Neuronal stem cell (in vitro differentiated cells): ENCODE measurements around the gene HEATR9.

Source experiments
- DNase-seq: peaks from one replicate; pipeline ENCODE4 v3.0.0-alpha.2; 2013; ENCODE audit warnings: low spot score
- H2AFZ ChIP-seq: one replicate; pipeline ENCODE4 v1.6.1; 2013; ENCODE audit warnings: mild to moderate bottlenecking, low read length, inconsistent platforms
- H2AK5ac ChIP-seq: 2 replicates; pipeline ENCODE4 v1.6.1; 2013; ENCODE audit warnings: low read depth, mild to moderate bottlenecking, inconsistent platforms, low read length, moderate library complexity, mixed read lengths
- H2BK120ac ChIP-seq: 2 replicates; pipeline ENCODE4 v1.6.1; 2013; ENCODE audit warnings: low read depth, mild to moderate bottlenecking, inconsistent platforms, low read length, moderate library complexity, mixed read lengths
- H2BK12ac ChIP-seq: one replicate; pipeline ENCODE4 v1.6.1; 2013; ENCODE audit warnings: low read length, inconsistent platforms
- H2BK15ac ChIP-seq: 2 replicates; pipeline ENCODE4 v1.6.1; 2013; ENCODE audit warnings: mild to moderate bottlenecking, low read length, inconsistent platforms, mixed read lengths
- H2BK5ac ChIP-seq: one replicate; pipeline ENCODE4 v1.6.1; 2013; ENCODE audit warnings: inconsistent platforms, mild to moderate bottlenecking, low read length, moderate library complexity
- H3K14ac ChIP-seq: one replicate; pipeline ENCODE4 v1.6.1; 2013; ENCODE audit warnings: low read length, inconsistent platforms
- H3K18ac ChIP-seq: 2 replicates; pipeline ENCODE4 v1.6.1; 2013; ENCODE audit warnings: low read length, inconsistent platforms
- H3K23ac ChIP-seq: 2 replicates; pipeline ENCODE4 v1.6.1; 2013; ENCODE audit warnings: low read depth, mild to moderate bottlenecking, mixed read lengths, low read length, inconsistent platforms; ENCODE audit not compliant: poor library complexity
- H3K27ac ChIP-seq: replicated peaks from 3 replicates; pipeline ENCODE4 v1.5.1; 2013; ENCODE audit warnings: low read length, inconsistent platforms
- H3K27me3 ChIP-seq, 3 experiments: 2 replicates each; pipeline ENCODE4 v1.6.1; 2013; ENCODE audit warnings: low read length in 3 of 3, mild to moderate bottlenecking in 2 of 3, inconsistent platforms in 1 of 3, low read depth in 1 of 3, mixed read lengths in 1 of 3, moderate library complexity in 1 of 3; ENCODE audit not compliant: control insufficient read depth in 3 of 3, insufficient read depth in 3 of 3
- H3K36me3 ChIP-seq, 2 donors: replicated peaks in 1 of 2; 2 replicates each; pipeline ENCODE4 v1.6.1; 2013; ENCODE audit warnings: low read length in 2 of 2; ENCODE audit not compliant: control insufficient read depth in 2 of 2, insufficient read depth in 2 of 2
- H3K4ac ChIP-seq: 2 replicates; pipeline ENCODE4 v1.6.1; 2013; ENCODE audit warnings: inconsistent platforms, mild to moderate bottlenecking, low read length, moderate library complexity
- H3K4me1 ChIP-seq, 2 donors: 1 replicate in 1 of 2; 2 replicates in 1 of 2; pipeline ENCODE4 v1.6.1; 2013; ENCODE audit warnings: low read length in 2 of 2, low read depth in 1 of 2; ENCODE audit not compliant: control insufficient read depth in 2 of 2, insufficient read depth in 1 of 2
- H3K4me2 ChIP-seq: one replicate; pipeline ENCODE4 v1.6.1; 2013; ENCODE audit warnings: mild to moderate bottlenecking, low read length, inconsistent platforms; ENCODE audit not compliant: insufficient read depth, poor library complexity, severe bottlenecking
- H3K4me3 ChIP-seq, 2 donors: 2 replicates each; pipeline ENCODE4 v1.5.1; 2013; ENCODE audit warnings: low read length in 2 of 2, mild to moderate bottlenecking in 2 of 2, inconsistent platforms in 1 of 2, moderate library complexity in 1 of 2
- H3K79me1 ChIP-seq: one replicate; pipeline ENCODE4 v1.6.1; 2013; ENCODE audit warnings: low read depth, mild to moderate bottlenecking, inconsistent platforms, low read length, moderate library complexity
- H3K9ac ChIP-seq: one replicate; pipeline ENCODE4 v1.6.1; 2013; ENCODE audit warnings: mild to moderate bottlenecking, low read depth, low read length, inconsistent platforms; ENCODE audit not compliant: poor library complexity
- H3K9me3 ChIP-seq, 2 donors: replicated peaks in 1 of 2; 2 replicates each; pipeline versions ENCODE3 to v1.6.1; 2013; ENCODE audit warnings: low read length in 2 of 2, mild to moderate bottlenecking in 2 of 2, inconsistent platforms in 1 of 2, low read depth in 1 of 2, mixed read lengths in 1 of 2, moderate library complexity in 1 of 2; ENCODE audit not compliant: control insufficient read depth in 2 of 2, insufficient read depth in 1 of 2
- H4K8ac ChIP-seq: one replicate; pipeline ENCODE4 v1.6.1; 2013; ENCODE audit warnings: low read depth, mild to moderate bottlenecking, inconsistent platforms, low read length, moderate library complexity
- H4K91ac ChIP-seq: one replicate; pipeline ENCODE4 v1.6.1; 2013; ENCODE audit warnings: low read length, low read depth, mild to moderate bottlenecking, inconsistent platforms; ENCODE audit not compliant: poor library complexity
- WGBS, 2 donors: extraction: QIAGEN DNeasy Blood & Tissue Kit; methylation state at CpG; one replicate each; pipeline ENCODE4 v1.1.7; 2013; ENCODE audit warnings: missing lambda C conversion rate in 2 of 2, mixed read lengths in 1 of 2; ENCODE audit not compliant: insufficient read length in 2 of 2, insufficient replicate concordance in 1 of 2; ENCODE audit errors: extremely low coverage in 2 of 2; 5-methylcytosine and 5-hydroxymethylcytosine counted together

Gene HEATR9

GRCh38 chr17:35846055-35846809, 22.5 kb downstream of the HEATR9 start:
- Histone ChIP-seq H3K27ac (no peak overlapping the region), H3K79me1 (peaks cover 2% of the 10 kb centered on the region), H4K8ac (no peak overlapping the region), H3K9ac (no peak overlapping the region), H2BK5ac (no peak overlapping the region), H3K18ac (no peak overlapping the region), H3K14ac (no peak overlapping the region), H3K4me3 (no peak overlapping the region), H3K4me1 (no peaks in the 10 kb centered on the region), H3K4me2 (no peak overlapping the region), H3K9me3 (no peaks in the 10 kb centered on the region), H3K23ac (no peak overlapping the region), H3K4ac (no peak overlapping the region), H4K91ac (no peak overlapping the region), H2AFZ (no peak overlapping the region), H2BK15ac (no peak overlapping the region), H3K36me3 (peaks cover 44 to 97% of the 10 kb centered on the region in 2 donors), H2BK120ac (no peak overlapping the region), H2BK12ac (no peak overlapping the region), H2AK5ac (no peak overlapping the region), H3K27me3 (no peaks in the 10 kb centered on the region)
- WGBS, 2 donors: no CpG with 5 or more reads among the region's 3 CpGs
- no peak for DNase-seq

- Histone ChIP-seq H2BK120ac (no peak overlapping the region), H3K79me1 (peaks cover 2% of the 10 kb centered on the region), H2BK12ac (no peak overlapping the region), H3K9me3 (no peaks in the 10 kb centered on the region), H3K23ac (no peak overlapping the region), H2BK15ac (no peak overlapping the region), H3K27me3 (no peaks in the 10 kb centered on the region), H2AFZ (no peak overlapping the region), H3K4me3 (no peak overlapping the region), H3K14ac (no peak overlapping the region), H2AK5ac (no peak overlapping the region), H3K36me3 (peaks cover 38 to 100% of the 10 kb centered on the region in 2 donors), H2BK5ac (no peak overlapping the region), H4K8ac (peak overlapping the region; percentile 55), H3K4me1 (no peaks in the 10 kb centered on the region), H3K4ac (no peak overlapping the region), H3K4me2 (no peak overlapping the region), H3K27ac (no peak overlapping the region), H3K18ac (no peak overlapping the region), H4K91ac (no peak overlapping the region), H3K9ac (no peak overlapping the region)
- DNase-seq: no peak
- 98% methylated on average over 5 of the region's 19 CpGs; no CpG with 5 or more reads in 1 of the 2 donors for WGBS, 2 donors
Observed at GRCh38 chr17:35844547-35844946, 24.1 kb downstream of the HEATR9 start.

- no peak overlapping the region for H3K4me2 ChIP-seq
- H2BK5ac ChIP-seq: no peak overlapping the region
- no peak overlapping the region for H2AFZ ChIP-seq
- no peaks in the 10 kb centered on the region for H3K4me1 ChIP-seq
- no peak overlapping the region for H4K8ac ChIP-seq
- no peak overlapping the region for H3K23ac ChIP-seq
- no peak overlapping the region for H2BK15ac ChIP-seq
- H3K36me3 ChIP-seq: peaks cover 42 to 99% of the 10 kb centered on the region in 2 donors
- H3K27ac ChIP-seq: no peak overlapping the region
- H3K18ac ChIP-seq: no peak overlapping the region
- no peak overlapping the region for H2BK12ac ChIP-seq
- H3K79me1 ChIP-seq: peaks cover 2% of the 10 kb centered on the region
- no peak overlapping the region for H2AK5ac ChIP-seq
- no peak overlapping the region for H3K14ac ChIP-seq
- no peak overlapping the region for H3K4ac ChIP-seq
- H3K9me3 ChIP-seq: no peaks in the 10 kb centered on the region
- H3K27me3 ChIP-seq: no peaks in the 10 kb centered on the region
- H4K91ac ChIP-seq: no peak overlapping the region
- no peak for DNase-seq
- no peak overlapping the region for H2BK120ac ChIP-seq
- no peak overlapping the region for H3K4me3 ChIP-seq
- no CpG with 5 or more reads among the region's 2 CpGs for WGBS, 2 donors
- H3K9ac ChIP-seq: no peak overlapping the region
Observed at GRCh38 chr17:35843698-35844097, 25.0 kb downstream of the HEATR9 start.

- H3K23ac ChIP-seq: no peak overlapping the region
- no peak overlapping the region for H3K27ac ChIP-seq
- H4K91ac ChIP-seq: no peak overlapping the region
- H2AK5ac ChIP-seq: no peak overlapping the region
- H2AFZ ChIP-seq: no peak overlapping the region
- H3K4me2 ChIP-seq: no peak overlapping the region
- H3K9me3 ChIP-seq: no peaks in the 10 kb centered on the region
- no peak overlapping the region for H3K18ac ChIP-seq
- H3K4me1 ChIP-seq: no peaks in the 10 kb centered on the region
- no peak for DNase-seq
- no peak overlapping the region for H3K14ac ChIP-seq
- no peak overlapping the region for H2BK12ac ChIP-seq
- H2BK15ac ChIP-seq: no peak overlapping the region
- peaks cover 42 to 99% of the 10 kb centered on the region in 2 donors for H3K36me3 ChIP-seq
- peaks cover 2% of the 10 kb centered on the region for H3K79me1 ChIP-seq
- H3K27me3 ChIP-seq: no peaks in the 10 kb centered on the region
- H3K4ac ChIP-seq: no peak overlapping the region
- H2BK120ac ChIP-seq: no peak overlapping the region
- no peak overlapping the region for H4K8ac ChIP-seq
- no peak overlapping the region for H2BK5ac ChIP-seq
- no peak overlapping the region for H3K4me3 ChIP-seq
- H3K9ac ChIP-seq: no peak overlapping the region
- WGBS, 2 donors: 100% methylated on average over 1 of the region's 5 CpGs; no CpG with 5 or more reads in 1 of the 2 donors
Observed at GRCh38 chr17:35842239-35842638, 26.5 kb downstream of the HEATR9 start.
